ENCODE results near the gene PCARE. TPM values are rescaled to one million over a fixed set of nuclear protein-coding genes. Genes with fewer than 3 reads are reported as not detected.
"Not testable (repeated sequence)": the region's sequence is repeated elsewhere in the genome, so short reads cannot be mapped to it uniquely, and the experiment has no call there.

PCARE gene
- total RNA-seq, 2 experiments from 2014 or later, result not detected

- no peaks in the 10 kb centered on the region for H3K9me3 Mint-ChIP-seq
- peaks cover 10% of the 10 kb centered on the region for H3K27me3 Mint-ChIP-seq
- ChIA-PET POLR2A (no interaction called here), CTCF (no interaction called here)
- DNase-seq, result no peak
- H3K4me1 Mint-ChIP-seq, result peaks cover 23% of the 10 kb centered on the region
- H3K36me3 Mint-ChIP-seq (ENCODE audit: low read depth), result peaks cover 2% of the 10 kb centered on the region
- no peak overlapping the region for H3K4me3 Mint-ChIP-seq
- H3K27ac Mint-ChIP-seq, result no peak overlapping the region
Measured at GRCh38 chr2:29110916-29111535, 36.7 kb upstream of the PCARE start.

- H3K27me3 Mint-ChIP-seq, result peaks cover 7% of the 10 kb centered on the region
- no peaks in the 10 kb centered on the region for H3K9me3 Mint-ChIP-seq
- no peaks in the 10 kb centered on the region for H3K36me3 Mint-ChIP-seq (ENCODE audit: low read depth)
- CTCF ChIA-PET, result no interaction called here
- no peak overlapping the region for H3K4me3 Mint-ChIP-seq
- POLR2A ChIA-PET, result no interaction called here
- H3K4me1 Mint-ChIP-seq, result peaks cover 16% of the 10 kb centered on the region
- H3K27ac Mint-ChIP-seq, result no peak overlapping the region
- no peak for DNase-seq
Measured at GRCh38 chr2:29109246-29109645, 34.9 kb upstream of the PCARE start.

- no peak overlapping the region for H3K27ac Mint-ChIP-seq
- H3K4me3 Mint-ChIP-seq, result no peak overlapping the region
- no peak for DNase-seq
- H3K4me1 Mint-ChIP-seq, result peaks cover 13% of the 10 kb centered on the region
- POLR2A ChIA-PET, result no interaction called here
- no peaks in the 10 kb centered on the region for H3K36me3 Mint-ChIP-seq (ENCODE audit: low read depth)
- H3K27me3 Mint-ChIP-seq, result peaks cover 6% of the 10 kb centered on the region
- CTCF ChIA-PET, result interaction anchor here (0.6 kb wide), 1 partner anchor 51 kb away, joined by 3 read pairs; no protein-coding TSS in a partner anchor
- no peaks in the 10 kb centered on the region for H3K9me3 Mint-ChIP-seq
Measured at GRCh38 chr2:29108225-29108624, 33.9 kb upstream of the PCARE start.

DNA sequence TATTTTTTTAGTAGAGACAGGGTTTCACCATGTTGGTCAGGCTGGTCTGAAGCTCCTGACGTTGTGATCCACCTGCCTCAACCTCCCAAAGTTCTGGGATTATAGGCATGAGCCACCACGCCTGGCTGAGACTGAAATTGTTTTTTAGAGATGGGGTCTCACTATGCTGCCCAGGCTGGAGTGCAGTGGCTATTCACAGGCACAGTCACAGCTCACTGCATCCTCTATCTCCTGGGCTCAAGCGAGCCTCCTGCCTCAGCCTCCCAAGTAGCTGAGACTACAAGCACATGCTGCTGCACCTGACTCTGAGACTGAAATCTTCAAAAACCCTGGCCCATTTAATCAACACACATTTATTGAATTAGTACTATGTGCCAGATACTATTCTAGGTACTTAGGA is 33.2 kb upstream of the PCARE start:
- POLR2A ChIA-PET; H3K4me3 Mint-ChIP-seq; H3K27ac Mint-ChIP-seq; H3K36me3 Mint-ChIP-seq (ENCODE audit: low read depth); H3K9me3 Mint-ChIP-seq; H3K27me3 Mint-ChIP-seq; DNase-seq: not testable (repeated sequence)
- CTCF ChIA-PET, result interaction anchor here (0.6 to 1.3 kb wide), 3 partner anchors 47 to 74 kb away, joined by 3 read pairs; no protein-coding TSS in a partner anchor
- peaks cover 16% of the 10 kb centered on the region for H3K4me1 Mint-ChIP-seq

DNA sequence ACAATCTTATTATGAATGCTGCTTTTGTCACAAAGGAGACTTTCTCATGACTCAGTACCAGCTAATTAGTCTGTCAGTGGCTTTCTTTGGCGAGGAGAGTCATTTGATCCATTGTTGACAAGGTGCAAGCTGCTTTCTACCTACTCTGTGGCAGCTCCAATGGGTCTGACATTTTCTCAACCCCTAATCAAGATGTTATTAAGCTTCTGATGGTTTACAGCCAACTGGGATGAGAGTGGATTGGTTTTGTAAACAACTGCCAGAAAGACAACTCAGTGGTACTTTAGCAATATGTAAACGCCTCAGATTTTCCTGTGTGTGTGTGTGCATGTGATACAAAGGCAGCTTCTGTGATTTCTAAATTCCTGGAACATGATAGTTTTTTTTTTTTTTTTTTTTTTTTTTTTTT is 32.7 kb upstream of the PCARE start:
- DNase-seq, result no peak
- no peaks in the 10 kb centered on the region for H3K9me3 Mint-ChIP-seq
- ChIA-PET CTCF (interaction anchor here (0.6 to 1.3 kb wide), 2 partner anchors 46 to 75 kb away, joined by 3 read pairs; no protein-coding TSS in a partner anchor), POLR2A (no interaction called here)
- no peak overlapping the region for H3K4me3 Mint-ChIP-seq
- peaks cover 17% of the 10 kb centered on the region for H3K4me1 Mint-ChIP-seq
- H3K27me3 Mint-ChIP-seq, result peaks cover 1% of the 10 kb centered on the region
- no peaks in the 10 kb centered on the region for H3K36me3 Mint-ChIP-seq (ENCODE audit: low read depth)
- no peak overlapping the region for H3K27ac Mint-ChIP-seq

DNA sequence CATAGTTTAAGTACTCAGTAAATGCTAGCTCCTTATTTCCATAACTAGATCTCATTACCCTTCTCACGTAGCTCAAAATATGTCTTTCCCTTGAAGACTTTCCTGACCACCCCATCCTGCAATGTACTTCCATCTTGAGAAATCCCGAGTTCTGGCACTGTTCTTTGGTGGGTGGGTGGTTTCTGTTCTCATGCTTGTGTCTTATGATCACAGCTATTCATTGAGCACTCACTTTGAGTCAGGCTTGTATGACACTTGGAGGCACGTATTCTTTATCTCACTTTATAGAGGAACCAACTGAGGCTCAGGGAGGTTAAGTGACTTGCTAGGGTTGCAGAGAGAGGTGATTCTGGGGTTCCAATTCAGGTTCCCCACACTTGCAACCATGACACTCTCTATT is 31.9 kb upstream of the PCARE start:
- ChIA-PET CTCF (interaction anchor here (1.4 kb wide), 2 partner anchors 11 to 23 kb away, joined by 5 read pairs; no protein-coding TSS in a partner anchor), POLR2A (no interaction called here)
- no peaks in the 10 kb centered on the region for H3K9me3 Mint-ChIP-seq
- no peak for DNase-seq
- peaks cover 13% of the 10 kb centered on the region for H3K4me1 Mint-ChIP-seq
- no peak overlapping the region for H3K4me3 Mint-ChIP-seq
- no peak overlapping the region for H3K27ac Mint-ChIP-seq
- no peaks in the 10 kb centered on the region for H3K36me3 Mint-ChIP-seq (ENCODE audit: low read depth)
- no peaks in the 10 kb centered on the region for H3K27me3 Mint-ChIP-seq

GRCh38 chr2:29105375-29105774 is 31.1 kb upstream of the PCARE start:
- Mint-ChIP-seq H3K27me3 (peaks cover 4% of the 10 kb centered on the region), H3K4me3 (no peak overlapping the region), H3K9me3 (no peaks in the 10 kb centered on the region), H3K27ac (no peak overlapping the region), H3K4me1 (peaks cover 6% of the 10 kb centered on the region), H3K36me3 (ENCODE audit: low read depth) (no peaks in the 10 kb centered on the region)
- DNase-seq, result no peak
- ChIA-PET CTCF (interaction anchor here (0.5 to 1.4 kb wide), 4 partner anchors 11 to 90 kb away, joined by 3 to 5 read pairs (median 4); no protein-coding TSS in a partner anchor), POLR2A (no interaction called here)

- no peaks in the 10 kb centered on the region for H3K36me3 Mint-ChIP-seq (ENCODE audit: low read depth)
- H3K9me3 Mint-ChIP-seq, result no peaks in the 10 kb centered on the region
- no peak overlapping the region for H3K27ac Mint-ChIP-seq
- CTCF ChIA-PET, result interaction anchor here (1.2 to 1.4 kb wide), 4 partner anchors 9 to 89 kb away, joined by 3 to 5 read pairs (median 4); no protein-coding TSS in a partner anchor
- no peak for DNase-seq
- POLR2A ChIA-PET, result no interaction called here
- no peak overlapping the region for H3K4me3 Mint-ChIP-seq
- peaks cover 5% of the 10 kb centered on the region for H3K27me3 Mint-ChIP-seq
- H3K4me1 Mint-ChIP-seq, result peaks cover 4% of the 10 kb centered on the region
Measured at GRCh38 chr2:29104688-29105087, 30.4 kb upstream of the PCARE start.

- H3K36me3 Mint-ChIP-seq (ENCODE audit: low read depth), result no peaks in the 10 kb centered on the region
- ChIA-PET POLR2A (no interaction called here), CTCF (no interaction called here)
- H3K4me3 Mint-ChIP-seq, result no peak overlapping the region
- no peaks in the 10 kb centered on the region for H3K9me3 Mint-ChIP-seq
- H3K27ac Mint-ChIP-seq, result no peak overlapping the region
- DNase-seq, result no peak
- H3K4me1 Mint-ChIP-seq, result peaks cover 4% of the 10 kb centered on the region
- peaks cover 5% of the 10 kb centered on the region for H3K27me3 Mint-ChIP-seq
Measured at GRCh38 chr2:29100564-29100963, 26.2 kb upstream of the PCARE start.

GRCh38 chr2:29097569-29097968 is 23.2 kb upstream of the PCARE start:
- CTCF ChIA-PET, result no interaction called here
- peaks cover 2% of the 10 kb centered on the region for H3K4me1 Mint-ChIP-seq
- H3K27me3 Mint-ChIP-seq, result peaks cover 5% of the 10 kb centered on the region
- no peak for DNase-seq
- H3K9me3 Mint-ChIP-seq, result no peaks in the 10 kb centered on the region
- H3K36me3 Mint-ChIP-seq (ENCODE audit: low read depth), result no peaks in the 10 kb centered on the region
- POLR2A ChIA-PET, result no interaction called here
- no peak overlapping the region for H3K27ac Mint-ChIP-seq
- no peak overlapping the region for H3K4me3 Mint-ChIP-seq

DNA sequence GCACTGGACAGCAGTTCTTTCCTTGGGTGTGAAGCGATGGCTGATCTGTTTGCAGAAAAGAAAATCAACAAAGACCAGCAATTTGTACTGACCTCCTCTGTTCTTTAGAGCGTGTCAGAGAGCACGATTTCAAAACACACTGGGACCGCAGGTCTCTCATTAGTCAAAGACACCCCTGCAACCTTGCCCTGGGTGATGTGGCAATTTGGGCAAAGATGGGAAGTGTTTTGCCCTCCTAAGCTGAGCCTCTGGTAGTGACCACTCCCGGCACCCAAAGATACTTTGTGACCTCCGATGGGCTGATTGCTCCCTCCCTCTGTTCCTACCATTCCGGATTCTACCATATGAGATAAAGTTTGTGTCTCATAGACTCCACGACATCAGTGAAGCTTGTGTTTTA is 22.6 kb upstream of the PCARE start:
- ChIA-PET CTCF (interaction anchor here (0.7 to 1.3 kb wide), 2 partner anchors 80 to 116 kb away, joined by 3 read pairs; no protein-coding TSS in a partner anchor), POLR2A (no interaction called here)
- Mint-ChIP-seq H3K4me3 (no peak overlapping the region), H3K9me3 (no peaks in the 10 kb centered on the region), H3K4me1 (no peaks in the 10 kb centered on the region), H3K36me3 (ENCODE audit: low read depth) (no peaks in the 10 kb centered on the region), H3K27ac (no peak overlapping the region), H3K27me3 (peaks cover 5% of the 10 kb centered on the region)
- DNase-seq, result no peak

DNA sequence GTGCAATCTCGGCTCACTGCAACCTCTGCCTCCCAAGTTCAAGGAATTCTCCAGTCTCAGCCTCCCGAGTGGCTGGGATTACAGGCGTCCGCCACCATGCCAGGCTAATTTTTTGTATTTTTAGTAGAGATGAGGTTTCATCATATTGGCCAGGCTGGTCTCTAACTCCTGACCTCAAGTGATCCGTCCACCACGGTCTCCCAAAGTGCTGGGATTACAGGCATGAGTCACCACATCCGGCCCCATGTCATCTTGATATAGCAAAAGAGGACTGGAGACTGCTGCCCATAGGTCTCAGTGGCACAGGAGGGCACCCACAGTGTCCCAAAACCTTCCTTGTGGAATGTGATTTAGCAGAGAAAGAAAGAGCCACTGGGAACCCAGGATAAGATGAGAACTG is 16.0 kb upstream of the PCARE start:
- CTCF ChIA-PET, H3K4me1 Mint-ChIP-seq, POLR2A ChIA-PET: not testable (repeated sequence)

GRCh38 chr2:29084554-29084953 is 10.2 kb upstream of the PCARE start:
- Mint-ChIP-seq H3K4me1 (no peaks in the 10 kb centered on the region), H3K27ac (no peak overlapping the region), H3K27me3 (peaks cover 10% of the 10 kb centered on the region), H3K9me3 (peaks cover 6% of the 10 kb centered on the region), H3K4me3 (no peak overlapping the region), H3K36me3 (ENCODE audit: low read depth) (no peaks in the 10 kb centered on the region)
- no peak for DNase-seq
- CTCF ChIA-PET, result no interaction called here
- POLR2A ChIA-PET, result no interaction called here

More for the DNA sequence above, 16.0 kb upstream of the PCARE start:
- not testable (repeated sequence) for H3K9me3 Mint-ChIP-seq; H3K4me3 Mint-ChIP-seq; H3K27ac Mint-ChIP-seq; DNase-seq; H3K36me3 Mint-ChIP-seq (ENCODE audit: low read depth)
- peaks cover 12% of the 10 kb centered on the region for H3K27me3 Mint-ChIP-seq
